Activated CD8-positive, alpha-beta T cell treated with anti-CD3 and anti-CD28 coated beads, Interleukin-2, amount 10 ng/mL, durations not matched to agents 7 days and 5 days (primary cell): Measurements from ENCODE around the gene TMEM186. TPM values are rescaled to one million over a fixed set of nuclear protein-coding genes. Genes with fewer than 3 reads are reported as not detected.
"Not testable (repeated sequence)": the region's sequence is repeated elsewhere in the genome, so short reads cannot be mapped to it uniquely, and the experiment has no call there.

Source experiments
- ATAC-seq: fragments of 150-1000 bp; cut with Tn5 transposase; one replicate; pipeline ENCODE4 v1.10.0; 2021; ENCODE audit warnings: moderate library complexity
- CTCF ChIA-PET: fragments of 350-600 bp; sonication (Branson Sonifier 250); formaldehyde crosslinking; loops from one replicate; lab custom pipeline; 2021; ENCODE audit warnings: antibody characterized with exemption; lab: Charles Lee
- POLR2A ChIA-PET: fragments of 350-600 bp; sonication (Branson Sonifier 250); formaldehyde crosslinking; loops from one replicate; lab custom pipeline; 2021; ENCODE audit warnings: antibody characterized with exemption; lab: Charles Lee
- DNase-seq: peaks from one replicate; pipeline ENCODE4 v3.0.0-alpha.2; 2020
- H3K27ac Mint-ChIP-seq: one replicate; pipeline ENCODE4 v1.8.0; 2021; ENCODE audit warnings: mild to moderate bottlenecking, mixed read lengths
- H3K27me3 Mint-ChIP-seq: one replicate; pipeline ENCODE4 v1.8.0; 2021; ENCODE audit warnings: low read depth, mixed read lengths
- H3K36me3 Mint-ChIP-seq: one replicate; pipeline ENCODE4 v1.8.0; 2021; ENCODE audit warnings: low read depth, mixed read lengths
- H3K4me1 Mint-ChIP-seq: one replicate; pipeline ENCODE4 v1.8.0; 2021; ENCODE audit warnings: low read depth, mixed read lengths
- H3K4me3 Mint-ChIP-seq: one replicate; pipeline ENCODE4 v1.8.0; 2021; ENCODE audit warnings: mild to moderate bottlenecking, mixed read lengths
- H3K9me3 Mint-ChIP-seq: one replicate; pipeline ENCODE4 v1.8.0; 2022; ENCODE audit warnings: mixed read lengths; ENCODE audit not compliant: insufficient read depth
- total RNA-seq, 2 experiments: library from RNA; stranded (reverse); gene quantifications; one replicate each; pipeline ENCODE4 v1.2.3, GENCODE V29; 2021

TMEM186 gene
- total RNA-seq: 10 to 100 TPM; 11.0 to 11.1 TPM

- POLR2A ChIA-PET: interaction anchor here (0.6 to 3.7 kb wide), 12 partner anchors 12 to 180 kb away, joined by 3 to 29 read pairs (median 4); partner anchors contain the start of gene CARHSP1
- H3K36me3 Mint-ChIP-seq: peaks cover 24% of the 10 kb centered on the region
- peak within 1 kb of the TSS; percentile 99 for H3K4me3 Mint-ChIP-seq
- CTCF ChIA-PET: interaction anchor here (0.8 to 2.0 kb wide), 4 partner anchors 12 to 82 kb away, joined by 4 to 7 read pairs (median 6); partner anchors contain the start of gene CARHSP1
- ATAC-seq: peak; percentile 95
- H3K27ac Mint-ChIP-seq: peak within 1 kb of the TSS; percentile 95
- no peaks in the 10 kb centered on the region for H3K9me3 Mint-ChIP-seq
- H3K4me1 Mint-ChIP-seq: peaks cover 36% of the 10 kb centered on the region
- DNase-seq: peak; percentile 98
- no peaks in the 10 kb centered on the region for H3K27me3 Mint-ChIP-seq
These were observed at the start of gene TMEM186, which contains the start of gene PMM2 for GRCh38 chr16:8797364-8798173. TMEM186 (minus strand) TSS chr16:8797639; CDS start chr16:8797614, 25 bp downstream. PMM2 (plus strand) TSS chr16:8797839; CDS start chr16:8797883, 44 bp downstream.

GRCh38 chr16:8847145-8847544 is 49.7 kb upstream of the TMEM186 start:
- Mint-ChIP-seq H3K4me3 (no peak overlapping the region), H3K27me3 (no peaks in the 10 kb centered on the region), H3K27ac (no peak overlapping the region), H3K4me1 (peaks cover 17% of the 10 kb centered on the region), H3K36me3 (peaks cover 48% of the 10 kb centered on the region), H3K9me3 (no peaks in the 10 kb centered on the region)
- DNase-seq: no peak
- ChIA-PET POLR2A (no interaction called here), CTCF (no interaction called here)
- ATAC-seq: no peak

DNA sequence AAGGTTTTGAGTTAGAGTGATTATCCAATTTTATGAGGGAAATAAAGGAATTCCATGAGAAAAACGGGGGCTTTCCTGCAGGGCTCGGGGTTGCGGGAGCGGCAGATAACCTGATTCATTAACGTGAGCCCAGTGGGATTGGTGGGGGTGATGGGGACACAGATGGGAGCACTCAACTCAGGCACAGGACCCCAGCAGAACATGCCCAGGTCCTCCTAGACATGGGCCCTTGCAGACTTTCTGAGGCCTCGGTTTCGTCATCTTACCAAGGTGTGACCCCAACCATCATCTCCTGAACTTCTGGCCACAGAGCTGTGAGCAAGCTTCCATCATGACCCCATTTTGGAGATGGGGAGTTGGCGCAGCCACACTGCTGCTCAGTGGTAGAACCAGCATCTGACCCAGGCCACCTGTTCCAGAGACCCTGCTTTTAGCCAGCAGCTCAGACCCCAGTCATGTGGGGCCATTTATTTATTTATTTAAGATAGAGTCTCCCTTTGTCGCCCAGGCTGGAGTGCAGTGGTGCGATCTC is 49.0 kb upstream of the TMEM186 start:
- Mint-ChIP-seq H3K27me3 (no peaks in the 10 kb centered on the region), H3K36me3 (peaks cover 43% of the 10 kb centered on the region), H3K4me1 (peaks cover 14% of the 10 kb centered on the region), H3K4me3 (no peak overlapping the region), H3K27ac (no peak overlapping the region), H3K9me3 (no peaks in the 10 kb centered on the region)
- DNase-seq (no peak), ATAC-seq (no peak)
- ChIA-PET POLR2A (no interaction called here), CTCF (no interaction called here)

GRCh38 chr16:8845699-8846298 is 48.4 kb upstream of the TMEM186 start:
- Mint-ChIP-seq H3K4me3 (no peak overlapping the region), H3K27ac (peak overlapping the region; percentile 11), H3K36me3 (peaks cover 40% of the 10 kb centered on the region), H3K27me3 (no peaks in the 10 kb centered on the region), H3K4me1 (peaks cover 9% of the 10 kb centered on the region), H3K9me3 (no peaks in the 10 kb centered on the region)
- CTCF ChIA-PET: no interaction called here
- POLR2A ChIA-PET: no interaction called here
- ATAC-seq: no peak
- DNase-seq: no peak

- H3K9me3 Mint-ChIP-seq, CTCF ChIA-PET, ATAC-seq, POLR2A ChIA-PET, DNase-seq, H3K4me1 Mint-ChIP-seq, H3K27me3 Mint-ChIP-seq, H3K27ac Mint-ChIP-seq, H3K4me3 Mint-ChIP-seq: not testable (repeated sequence)
- peaks cover 20% of the 10 kb centered on the region for H3K36me3 Mint-ChIP-seq
These were observed 45.9 kb upstream of the TMEM186 start for GRCh38 chr16:8843296-8843695.

GRCh38 chr16:8842016-8842415 is 44.6 kb upstream of the TMEM186 start:
- peaks cover 10% of the 10 kb centered on the region for H3K36me3 Mint-ChIP-seq
- H3K4me3 Mint-ChIP-seq, H3K27ac Mint-ChIP-seq, H3K4me1 Mint-ChIP-seq, H3K27me3 Mint-ChIP-seq, H3K9me3 Mint-ChIP-seq, ATAC-seq, DNase-seq, POLR2A ChIA-PET, CTCF ChIA-PET: not testable (repeated sequence)

- H3K36me3 Mint-ChIP-seq, POLR2A ChIA-PET, H3K9me3 Mint-ChIP-seq, ATAC-seq, H3K27me3 Mint-ChIP-seq, CTCF ChIA-PET, H3K4me3 Mint-ChIP-seq, H3K27ac Mint-ChIP-seq, DNase-seq, H3K4me1 Mint-ChIP-seq: not testable (repeated sequence)
These were observed 40.2 kb upstream of the TMEM186 start for GRCh38 chr16:8837594-8837993.

DNA sequence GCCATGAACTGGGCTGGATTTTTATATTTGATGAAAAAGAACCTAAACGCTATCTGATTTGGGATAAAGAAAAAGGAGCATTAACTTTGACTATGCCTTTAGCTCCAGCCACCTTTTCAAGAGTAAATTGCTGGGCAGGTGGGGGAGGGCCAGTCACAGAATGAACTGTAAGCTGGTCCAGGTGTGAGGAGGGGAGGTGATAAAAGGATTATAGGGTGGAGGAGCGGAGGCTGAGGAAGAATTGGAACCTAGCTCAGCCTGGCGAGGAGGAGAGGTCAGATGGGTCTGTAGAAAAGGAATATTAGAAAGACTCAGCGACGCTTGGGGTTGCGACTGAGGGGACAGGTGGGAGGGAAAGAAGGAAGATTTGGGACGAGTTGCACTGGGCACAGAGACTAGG is 39.4 kb upstream of the TMEM186 start:
- ATAC-seq, H3K27ac Mint-ChIP-seq, H3K4me3 Mint-ChIP-seq, H3K36me3 Mint-ChIP-seq, POLR2A ChIA-PET, H3K27me3 Mint-ChIP-seq, CTCF ChIA-PET, DNase-seq, H3K9me3 Mint-ChIP-seq: not testable (repeated sequence)
- H3K4me1 Mint-ChIP-seq: peaks cover 13% of the 10 kb centered on the region

DNA sequence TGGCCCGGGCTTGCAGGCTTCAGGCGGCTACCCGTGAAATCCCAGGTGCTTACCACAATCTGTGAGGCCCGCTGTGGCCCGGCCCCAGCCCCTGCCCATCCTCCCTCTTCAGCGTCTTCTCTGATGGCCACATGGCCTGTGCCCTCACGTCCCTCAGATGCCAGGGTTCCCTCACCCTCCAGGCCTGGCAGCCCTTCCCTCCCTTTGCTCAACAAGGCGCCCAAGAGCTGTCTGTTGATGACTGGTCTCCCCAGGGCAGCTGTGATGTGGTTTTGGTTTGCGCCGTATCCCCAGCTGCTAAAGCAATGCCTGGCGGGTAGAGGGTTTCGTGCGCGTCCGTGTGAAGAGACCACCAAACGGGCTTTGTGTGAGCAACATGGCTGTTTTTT is 35.3 kb upstream of the TMEM186 start:
- no peak for DNase-seq
- Mint-ChIP-seq H3K27ac (no peak overlapping the region), H3K4me1 (peaks cover 14% of the 10 kb centered on the region), H3K36me3 (peaks cover 31% of the 10 kb centered on the region), H3K9me3 (no peaks in the 10 kb centered on the region), H3K27me3 (no peaks in the 10 kb centered on the region), H3K4me3 (no peak overlapping the region)
- POLR2A ChIA-PET: interaction anchor here (1.0 kb wide), 1 partner anchor 36 kb away, joined by 4 read pairs; the partner anchor contains the start of gene CARHSP1
- CTCF ChIA-PET: no interaction called here
- ATAC-seq: no peak

- peaks cover 14% of the 10 kb centered on the region for H3K4me1 Mint-ChIP-seq
- POLR2A ChIA-PET: interaction anchor here (0.9 to 1.0 kb wide), 2 partner anchors 18 to 37 kb away, joined by 3 to 4 read pairs; partner anchors contain the start of gene CARHSP1
- H3K27ac Mint-ChIP-seq: no peak overlapping the region
- no peaks in the 10 kb centered on the region for H3K9me3 Mint-ChIP-seq
- H3K4me3 Mint-ChIP-seq: no peak overlapping the region
- CTCF ChIA-PET: no interaction called here
- peaks cover 31% of the 10 kb centered on the region for H3K36me3 Mint-ChIP-seq
- ATAC-seq (no peak), DNase-seq (no peak)
- H3K27me3 Mint-ChIP-seq: no peaks in the 10 kb centered on the region
These were observed 34.7 kb upstream of the TMEM186 start for GRCh38 chr16:8831871-8832716.

DNA sequence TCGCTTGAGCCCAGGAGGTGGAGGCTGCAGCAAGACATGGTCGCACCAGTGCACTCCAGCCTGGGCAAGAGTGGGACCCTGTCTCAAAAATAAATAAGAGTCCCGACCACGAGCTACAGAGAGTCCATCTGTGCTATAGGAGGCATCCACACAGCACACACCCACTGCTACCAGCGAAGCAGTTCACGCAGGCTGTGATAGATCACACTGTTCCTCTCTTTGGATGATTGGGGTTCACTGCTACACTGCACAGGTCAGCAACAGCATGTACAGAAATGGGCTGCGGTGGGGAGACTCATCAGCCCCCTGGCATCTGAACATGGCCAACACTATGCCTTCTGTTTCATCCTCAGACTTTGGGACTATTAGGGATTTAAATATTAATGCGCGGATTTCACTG is 34.0 kb upstream of the TMEM186 start:
- Mint-ChIP-seq H3K36me3 (peaks cover 31% of the 10 kb centered on the region), H3K9me3 (no peaks in the 10 kb centered on the region), H3K27me3 (no peaks in the 10 kb centered on the region), H3K27ac (no peak overlapping the region), H3K4me1 (peaks cover 14% of the 10 kb centered on the region), H3K4me3 (no peak overlapping the region)
- ChIA-PET POLR2A (interaction anchor here (0.9 kb wide), 1 partner anchor 19 kb away, joined by 3 read pairs; no protein-coding TSS in a partner anchor), CTCF (no interaction called here)
- ATAC-seq: no peak
- no peak for DNase-seq
